OCI-LY3 (cell line): Measurements from ENCODE around the gene ENPP1.

Source experiments
- H2AFZ ChIP-seq: fragments of 200-600, 300-600 bp; shearing (Covaris generic); 2 replicates; pipeline ENCODE4 v1.6.0; 2014; ENCODE audit warnings: antibody characterized with exemption, low read depth, low read length
- H3K27ac ChIP-seq: fragments of 200-600, 300-600 bp; sonication (generic); 2 replicates; pipeline ENCODE4 v1.5.1; 2014; ENCODE audit warnings: mild to moderate bottlenecking, low read length, moderate library complexity, mixed read lengths
- H3K27me3 ChIP-seq: fragments of 200-600, 300-600 bp; sonication (generic); 2 replicates; pipeline ENCODE4 v1.6.1; 2014; ENCODE audit warnings: low read depth, low read length, mixed read lengths
- H3K36me3 ChIP-seq: fragments of 200-600, 300-600 bp; sonication (generic); replicated peaks from 2 replicates; pipeline ENCODE3; 2014; ENCODE audit warnings: low read depth, low read length, mixed read lengths
- H3K4me1 ChIP-seq: fragments of 300-600, 200-600 bp; sonication (generic); 2 replicates; pipeline ENCODE4 v1.6.1; 2014; ENCODE audit warnings: low read length, mixed read lengths
- H3K4me2 ChIP-seq: fragments of 200-600, 300-600 bp; sonication (generic); 2 replicates; pipeline ENCODE4 v1.6.1; 2014; ENCODE audit warnings: low read length, mixed read lengths
- H3K4me3 ChIP-seq: fragments of 300-600, 200-600 bp; sonication (generic); 2 replicates; pipeline ENCODE4 v1.5.1; 2014; ENCODE audit warnings: antibody characterized with exemption, mild to moderate bottlenecking, low read length, moderate library complexity
- H3K79me2 ChIP-seq: fragments of 300-600, 200-600 bp; shearing (Covaris generic); 2 replicates; pipeline ENCODE4 v1.6.1; 2014; ENCODE audit warnings: mild to moderate bottlenecking, low read length, mixed read lengths
- H3K9ac ChIP-seq: fragments of 300-600, 200-600 bp; shearing (Covaris generic); 2 replicates; pipeline ENCODE4 v1.6.0; 2014; ENCODE audit warnings: mild to moderate bottlenecking, low read length, moderate library complexity
- H3K9me3 ChIP-seq: fragments of 200-600, 300-600 bp; shearing (Covaris generic); 2 replicates; pipeline ENCODE4 v1.6.1; 2014; ENCODE audit warnings: low read length, mixed read lengths; ENCODE audit not compliant: insufficient read depth
- H4K20me1 ChIP-seq: fragments of 200-600, 300-600 bp; sonication (generic); 2 replicates; pipeline ENCODE4 v1.6.1; 2016; ENCODE audit warnings: low read length, mixed read lengths; ENCODE audit not compliant: insufficient read depth
- EZH2phosphoT487 ChIP-seq: fragments of 200-600 bp; shearing (Covaris generic); IDR thresholded peaks from 2 replicates; pipeline ENCODE4 v1.6.1; 2018; ENCODE audit warnings: antibody characterized with exemption, mixed run types, low read depth
- TF ChIP-seq, protein P1 (sequence below): fragments of 200-600, 300-600 bp; sonication (generic); IDR thresholded peaks from 2 replicates; pipeline ENCODE4 v1.5.1; 2014; ENCODE audit warnings: antibody characterized with exemption, low read length, low read depth

Gene ENPP1

GRCh38 chr6:131929976-131930375 lies 122.2 kb downstream of the ENPP1 start:
- Histone ChIP-seq H3K4me2 (no peak overlapping the region), H3K9ac (no peak overlapping the region), H3K27me3 (no peaks in the 10 kb centered on the region), H3K9me3 (no peaks in the 10 kb centered on the region), H3K79me2 (no peaks in the 10 kb centered on the region), H3K27ac (no peak overlapping the region), H4K20me1 (no peaks in the 10 kb centered on the region), H3K4me3 (no peak overlapping the region), H3K36me3 (no peaks in the 10 kb centered on the region), H3K4me1 (no peaks in the 10 kb centered on the region), H2AFZ (no peak overlapping the region)
- TF ChIP-seq, protein P1, sequence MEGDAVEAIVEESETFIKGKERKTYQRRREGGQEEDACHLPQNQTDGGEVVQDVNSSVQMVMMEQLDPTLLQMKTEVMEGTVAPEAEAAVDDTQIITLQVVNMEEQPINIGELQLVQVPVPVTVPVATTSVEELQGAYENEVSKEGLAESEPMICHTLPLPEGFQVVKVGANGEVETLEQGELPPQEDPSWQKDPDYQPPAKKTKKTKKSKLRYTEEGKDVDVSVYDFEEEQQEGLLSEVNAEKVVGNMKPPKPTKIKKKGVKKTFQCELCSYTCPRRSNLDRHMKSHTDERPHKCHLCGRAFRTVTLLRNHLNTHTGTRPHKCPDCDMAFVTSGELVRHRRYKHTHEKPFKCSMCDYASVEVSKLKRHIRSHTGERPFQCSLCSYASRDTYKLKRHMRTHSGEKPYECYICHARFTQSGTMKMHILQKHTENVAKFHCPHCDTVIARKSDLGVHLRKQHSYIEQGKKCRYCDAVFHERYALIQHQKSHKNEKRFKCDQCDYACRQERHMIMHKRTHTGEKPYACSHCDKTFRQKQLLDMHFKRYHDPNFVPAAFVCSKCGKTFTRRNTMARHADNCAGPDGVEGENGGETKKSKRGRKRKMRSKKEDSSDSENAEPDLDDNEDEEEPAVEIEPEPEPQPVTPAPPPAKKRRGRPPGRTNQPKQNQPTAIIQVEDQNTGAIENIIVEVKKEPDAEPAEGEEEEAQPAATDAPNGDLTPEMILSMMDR = no peak
- TF ChIP-seq EZH2phosphoT487 = no peak

DNA sequence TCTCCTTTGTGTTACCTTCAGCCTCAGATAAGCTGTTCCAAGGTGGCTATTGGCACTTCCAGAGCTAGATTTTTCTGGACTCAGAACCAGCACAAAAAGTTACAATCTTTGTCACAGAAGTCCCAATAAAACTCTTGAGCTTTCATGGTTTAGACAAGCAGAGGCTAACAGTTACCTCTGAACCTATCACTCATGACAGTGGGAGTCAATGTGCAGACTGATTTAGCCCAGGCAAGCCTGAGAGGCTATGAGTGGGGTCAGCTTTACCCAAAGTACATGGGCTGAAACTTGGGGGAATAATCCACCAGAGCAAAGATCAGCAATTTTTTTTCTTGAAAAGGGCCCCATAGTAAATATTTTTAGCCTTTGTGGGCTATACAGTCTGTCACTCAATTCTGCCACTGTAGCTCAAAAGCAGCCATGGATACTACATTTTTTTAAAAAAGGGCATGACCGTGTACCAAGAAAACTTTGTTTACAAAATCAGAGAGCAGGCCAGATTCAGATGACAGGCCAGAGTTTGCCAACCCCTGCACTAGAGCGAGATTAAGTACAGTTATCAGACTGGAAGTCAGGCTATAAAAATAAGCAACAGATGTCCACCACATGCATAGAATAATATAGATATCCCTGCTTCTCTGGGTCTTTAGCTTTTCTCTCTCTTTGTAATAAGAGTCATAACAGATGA lies 123.4 kb downstream of the ENPP1 start:
- TF ChIP-seq, protein P1 = no peak
- TF ChIP-seq EZH2phosphoT487 = no peak
- Histone ChIP-seq H3K9me3 (no peaks in the 10 kb centered on the region), H3K27ac (no peak overlapping the region), H3K4me3 (no peak overlapping the region), H3K36me3 (no peaks in the 10 kb centered on the region), H3K4me2 (no peak overlapping the region), H4K20me1 (no peaks in the 10 kb centered on the region), H3K79me2 (no peaks in the 10 kb centered on the region), H3K9ac (no peak overlapping the region), H3K27me3 (no peaks in the 10 kb centered on the region), H2AFZ (no peak overlapping the region), H3K4me1 (no peaks in the 10 kb centered on the region)

GRCh38 chr6:131936156-131936555 lies 128.3 kb downstream of the ENPP1 start:
- TF ChIP-seq, protein P1 = no peak
- TF ChIP-seq EZH2phosphoT487 = no peak
- no peak overlapping the region for H3K4me3 ChIP-seq
- H3K4me2 ChIP-seq = no peak overlapping the region
- no peaks in the 10 kb centered on the region for H3K27me3 ChIP-seq
- H2AFZ ChIP-seq = no peak overlapping the region
- no peak overlapping the region for H3K27ac ChIP-seq
- H3K9ac ChIP-seq = no peak overlapping the region
- no peaks in the 10 kb centered on the region for H3K36me3 ChIP-seq
- H3K9me3 ChIP-seq = no peaks in the 10 kb centered on the region
- no peaks in the 10 kb centered on the region for H3K79me2 ChIP-seq
- H4K20me1 ChIP-seq = no peaks in the 10 kb centered on the region
- no peaks in the 10 kb centered on the region for H3K4me1 ChIP-seq

DNA sequence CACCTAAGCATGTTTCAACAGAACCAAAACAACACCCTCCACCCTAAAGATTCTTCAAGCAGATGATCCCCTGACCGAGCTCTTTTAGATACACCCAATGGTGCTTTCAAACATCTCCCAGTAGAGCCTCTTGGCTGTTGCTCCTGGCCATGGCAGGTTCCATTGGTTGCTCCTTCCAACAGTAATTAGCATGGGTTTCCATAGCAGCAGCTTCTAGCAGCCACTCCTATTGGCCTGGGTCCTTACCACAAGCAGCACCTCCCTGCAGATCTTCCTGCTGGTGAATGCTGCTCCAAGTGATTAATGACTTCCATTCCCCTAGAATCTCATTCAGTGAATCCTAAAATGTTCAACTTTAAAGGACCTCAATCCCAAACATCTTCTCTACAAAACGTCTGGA lies 129.4 kb downstream of the ENPP1 start:
- Histone ChIP-seq H3K27ac (no peak overlapping the region), H3K4me2 (no peak overlapping the region), H3K79me2 (no peaks in the 10 kb centered on the region), H3K36me3 (no peaks in the 10 kb centered on the region), H3K4me1 (no peaks in the 10 kb centered on the region), H3K27me3 (no peaks in the 10 kb centered on the region), H3K4me3 (no peak overlapping the region), H2AFZ (no peak overlapping the region), H4K20me1 (no peaks in the 10 kb centered on the region), H3K9me3 (no peaks in the 10 kb centered on the region), H3K9ac (no peak overlapping the region)
- no peak for TF ChIP-seq EZH2phosphoT487
- TF ChIP-seq, protein P1 = no peak
